Fibroblast of skin of scalp (primary cell): ENCODE measurements around the gene PDIA6.

Experiments
- DNase-seq: peaks from one replicate; pipeline ENCODE4 v3.0.0-alpha.2; 2013

PDIA6 gene

GRCh38 chr2:10778724-10779115 is 33.9 kb downstream of the PDIA6 start:
- no peak for DNase-seq

DNA sequence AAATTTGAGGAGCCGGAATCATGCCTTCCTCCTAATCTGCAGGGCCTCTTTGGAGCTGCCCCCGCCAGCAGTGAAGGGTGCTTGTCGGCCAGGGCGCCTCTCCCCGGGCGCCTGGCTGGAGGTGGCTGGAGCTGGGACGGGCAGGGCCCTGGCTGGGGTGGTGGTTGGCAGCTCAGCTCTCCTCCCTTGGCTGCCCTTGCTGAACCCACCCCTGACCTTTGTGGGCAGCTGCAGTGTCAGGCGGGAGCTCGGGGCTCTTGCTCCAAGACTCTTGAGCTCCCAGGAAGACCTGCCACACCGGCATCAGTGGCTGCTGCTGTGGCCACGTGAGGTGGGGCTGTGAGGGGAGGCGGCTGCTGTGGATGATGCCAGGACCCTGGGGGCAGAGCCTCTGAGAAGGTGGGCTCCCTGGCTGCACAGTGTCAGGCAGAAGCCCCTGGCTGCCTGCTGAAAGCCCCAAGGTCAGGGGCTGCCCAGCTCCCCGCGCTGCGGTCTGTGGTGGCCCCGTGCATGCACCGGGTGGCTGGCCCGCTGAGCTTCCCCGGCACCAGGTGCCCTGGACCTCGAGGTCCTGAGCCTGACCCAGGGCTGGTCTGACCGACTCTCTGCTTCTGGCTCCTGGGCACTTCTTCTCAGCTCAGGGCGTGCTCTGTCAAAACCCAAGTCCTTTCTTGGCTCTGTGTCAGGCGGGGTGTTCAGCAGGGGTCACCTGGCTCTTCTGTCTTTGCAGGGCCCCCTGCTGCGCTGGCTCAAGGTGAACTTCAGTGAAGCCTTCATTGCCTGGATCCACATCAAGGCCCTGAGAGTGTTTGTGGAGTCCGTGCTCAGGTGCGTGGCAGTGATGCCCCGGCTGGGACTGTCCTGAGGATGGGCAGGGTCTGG is 34.5 kb downstream of the PDIA6 start:
- DNase-seq = no peak

DNA sequence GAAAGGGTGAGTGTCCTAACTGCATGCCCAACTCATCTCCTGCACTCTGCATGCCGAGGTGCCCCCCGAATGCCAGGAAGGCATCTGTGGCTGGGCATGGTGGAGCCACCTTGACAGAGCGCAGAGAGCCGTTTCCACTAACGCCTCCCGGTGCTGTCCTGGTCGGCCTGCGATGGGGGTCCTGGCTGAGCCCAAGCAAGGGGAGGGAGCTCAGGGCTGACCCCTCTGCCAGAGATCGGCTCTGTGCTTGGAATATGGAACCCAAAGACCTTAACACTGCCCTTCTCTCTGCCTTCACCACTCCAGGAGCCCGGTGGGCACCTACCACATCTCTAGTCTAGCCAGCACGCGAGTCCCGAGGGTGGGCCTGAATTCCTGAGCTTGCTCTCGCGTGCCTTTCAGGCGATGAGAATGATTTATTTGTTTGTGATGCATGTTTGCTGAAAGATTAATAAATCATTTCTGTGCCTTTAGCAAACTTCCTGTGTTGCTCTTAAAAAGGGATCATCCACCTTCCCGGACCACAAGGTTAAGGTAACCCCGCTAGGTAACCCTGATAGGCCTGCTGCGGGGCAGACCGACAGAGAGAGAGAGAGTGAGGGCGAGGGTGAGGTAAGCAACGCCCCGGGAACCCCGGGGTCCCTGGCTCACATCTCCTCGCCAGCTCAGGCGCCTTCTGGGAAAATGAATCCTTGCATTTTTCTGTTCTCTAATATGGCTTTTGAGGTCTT is 35.3 kb downstream of the PDIA6 start:
- no peak for DNase-seq

- no peak for DNase-seq
Observed at GRCh38 chr2:10776231-10776977, 36.2 kb downstream of the PDIA6 start.

DNA sequence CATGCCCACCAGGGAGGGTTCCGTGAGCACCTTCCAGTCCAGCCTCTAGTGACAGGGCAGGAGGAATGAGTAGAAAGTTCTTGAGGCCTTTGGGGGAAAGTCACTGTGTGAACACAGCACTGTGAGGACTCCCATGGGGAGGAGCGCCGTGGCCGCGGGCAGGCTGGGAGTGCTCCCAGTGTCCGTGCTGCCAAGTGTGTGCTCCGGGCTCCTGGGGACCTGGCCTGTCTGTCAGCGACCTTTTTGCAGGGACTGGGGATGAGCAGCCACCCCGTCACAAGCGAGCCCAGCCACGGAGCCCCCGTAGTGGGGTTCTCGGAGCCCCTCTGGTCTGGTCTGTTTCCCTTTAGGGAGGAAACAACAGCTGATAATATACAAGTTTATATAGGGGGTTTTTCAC is 36.8 kb downstream of the PDIA6 start:
- no peak for DNase-seq

GRCh38 chr2:10775021-10775780 is 37.4 kb downstream of the PDIA6 start:
- DNase-seq = no peak

GRCh38 chr2:10774394-10774793 is 38.2 kb downstream of the PDIA6 start:
- DNase-seq = no peak

- DNase-seq = no peak
Observed at GRCh38 chr2:10773821-10774341, 38.7 kb downstream of the PDIA6 start.

GRCh38 chr2:10772868-10773215 is 39.7 kb downstream of the PDIA6 start:
- DNase-seq = no peak

DNA sequence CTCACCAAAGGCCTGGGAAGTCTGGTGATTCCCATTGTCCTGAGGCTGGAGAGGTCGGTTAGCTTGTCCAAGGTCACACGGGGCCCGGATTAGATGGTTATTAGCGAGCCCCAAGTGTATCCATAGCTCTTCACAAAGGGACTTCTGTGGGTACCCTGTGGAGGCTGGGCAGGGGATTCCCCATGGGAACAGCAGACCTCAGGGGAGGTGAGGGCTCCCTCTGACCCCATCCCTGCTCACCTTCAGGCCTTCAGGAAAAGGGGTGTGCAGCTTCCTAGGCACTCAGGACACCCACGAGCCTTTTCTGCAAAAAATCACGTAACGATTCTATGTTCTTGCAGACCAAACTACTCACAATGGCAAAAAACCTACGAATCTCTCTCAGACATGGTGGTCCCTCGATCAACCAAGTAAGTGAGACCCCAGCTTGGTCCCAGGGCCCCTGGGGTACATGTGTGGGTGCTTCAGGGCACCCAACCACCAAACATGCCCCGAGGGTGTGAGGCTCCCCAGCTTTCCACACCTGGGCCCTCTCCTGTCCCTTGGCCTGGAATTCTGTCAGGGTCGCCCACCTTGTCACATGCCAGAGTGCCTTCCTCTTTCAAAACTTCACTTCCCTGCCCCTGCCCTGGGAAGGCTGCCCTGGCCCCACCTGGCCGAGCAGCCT is 40.3 kb downstream of the PDIA6 start:
- DNase-seq = no peak

- DNase-seq = no peak
Observed at GRCh38 chr2:10771786-10772185, 40.8 kb downstream of the PDIA6 start.

- no peak for DNase-seq
Observed at GRCh38 chr2:10770956-10771750, 41.4 kb downstream of the PDIA6 start.

- no peak for DNase-seq
Observed at GRCh38 chr2:10768063-10768507, 44.5 kb downstream of the PDIA6 start.

DNA sequence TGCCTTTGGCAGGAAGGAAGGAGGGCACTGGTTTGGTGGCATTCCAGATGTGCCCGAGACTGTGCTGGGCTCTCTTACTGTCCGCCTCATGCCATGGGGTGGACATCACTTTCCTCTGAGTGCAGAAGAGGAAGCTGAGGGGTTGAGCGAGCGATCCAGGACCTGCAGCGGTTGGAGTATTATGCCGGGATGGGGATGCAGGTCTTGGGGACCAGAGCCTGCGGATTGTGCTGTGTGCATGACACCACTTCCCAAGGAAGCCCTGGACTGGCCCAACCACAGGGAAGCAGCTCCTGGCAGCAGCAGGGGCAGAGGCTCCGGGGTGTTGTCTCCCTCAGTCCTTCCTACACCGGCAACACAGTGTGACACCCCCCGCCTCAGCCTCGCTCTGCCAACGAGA is 46.7 kb downstream of the PDIA6 start:
- no peak for DNase-seq

GRCh38 chr2:10765461-10765860 is 47.1 kb downstream of the PDIA6 start:
- no peak for DNase-seq

- DNase-seq = no peak
Observed at GRCh38 chr2:10764896-10765295, 47.7 kb downstream of the PDIA6 start.

GRCh38 chr2:10764096-10764785 is 48.3 kb downstream of the PDIA6 start:
- no peak for DNase-seq

GRCh38 chr2:10763461-10763800 is 49.2 kb downstream of the PDIA6 start:
- no peak for DNase-seq

DNA sequence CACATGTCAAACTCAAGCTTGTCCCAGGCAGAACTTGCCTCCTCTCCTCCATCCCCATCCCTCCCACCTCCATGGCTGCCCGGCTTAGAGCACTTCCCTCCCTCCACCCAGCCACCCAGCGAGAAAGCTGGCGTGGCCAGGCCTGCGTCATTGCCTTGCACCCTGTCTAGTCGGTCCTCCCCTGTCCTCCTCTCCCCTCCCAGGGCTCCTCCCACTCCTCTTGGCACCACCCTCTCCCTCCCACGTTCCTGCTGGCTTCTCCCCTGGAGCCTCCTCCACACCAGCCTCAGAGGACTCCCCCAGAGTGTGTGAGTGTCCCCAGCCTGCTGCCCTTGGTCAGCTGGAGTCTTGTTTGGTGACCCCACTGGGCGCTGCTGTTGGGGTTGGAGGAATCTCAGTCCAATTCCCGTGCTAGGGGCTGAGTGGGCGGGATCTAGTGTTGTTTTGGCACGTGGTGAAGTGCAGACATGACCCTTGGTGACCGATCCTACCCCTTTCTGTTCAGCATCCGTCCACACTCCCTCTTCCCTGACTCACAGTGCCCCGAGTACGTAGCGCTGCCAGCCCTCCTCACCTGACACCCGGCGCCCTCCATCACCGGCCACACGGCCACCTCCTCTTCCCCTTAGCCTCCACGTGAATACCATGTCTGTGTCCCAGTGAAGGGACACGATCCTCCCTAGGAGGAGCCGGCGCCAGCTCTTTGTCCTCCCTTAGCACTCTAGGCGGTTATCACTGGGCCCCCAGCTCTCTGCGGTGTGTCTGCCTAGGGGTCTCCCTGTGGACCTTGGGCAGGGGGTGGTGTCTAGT is 49.7 kb downstream of the PDIA6 start:
- DNase-seq = peak; percentile 14
